Sigmoid colon (tissue), 7 donors: ENCODE measurements around the gene WNT6. TPM values are rescaled to one million over a fixed set of nuclear protein-coding genes. Genes with fewer than 3 reads are reported as not detected.

ENCODE experiments used
- DNase-seq: peaks from one replicate; pipeline ENCODE4 v3.0.0-alpha.2; 2019
- H3K27ac ChIP-seq, 4 donors: fragments of 200-600 bp; sonication (generic); one replicate each; pipeline ENCODE4 v1.5.1; 2016 to 2019; ENCODE audit warnings: mild to moderate bottlenecking in 1 of 4
- H3K27me3 ChIP-seq, 3 donors: fragments of 200-600 bp; sonication (generic); one replicate each; pipeline ENCODE4 v1.5.1; 2019; ENCODE audit warnings: mild to moderate bottlenecking in 1 of 3
- H3K36me3 ChIP-seq, 4 donors: fragments of 200-600 bp; sonication (generic); one replicate each; pipeline ENCODE4 v1.5.1; 2016 to 2019
- H3K4me1 ChIP-seq, 4 donors: fragments of 200-600 bp; sonication (generic); one replicate each; pipeline ENCODE4 v1.5.1; 2017 to 2019
- H3K4me3 ChIP-seq, 4 donors: fragments of 200-600 bp; sonication (generic); one replicate each; pipeline ENCODE4 v1.5.1; 2017 to 2019; ENCODE audit warnings: mild to moderate bottlenecking in 2 of 4, moderate library complexity in 1 of 4
- H3K9me3 ChIP-seq, 4 donors: fragments of 200-600 bp in 3 of 4; sonication (generic) in 3 of 4; one replicate each; pipeline versions ENCODE4 v1.5.1 to v1.6.1; 2013 to 2019
- CTCF ChIP-seq, 4 experiments: fragments of 450-650 bp in 3 of 4; fragments of 200-600 bp in 1 of 4; IDR thresholded peaks; one replicate each; pipeline ENCODE4 v1.5.1; 2016 to 2019; ENCODE audit warnings: antibody characterized with exemption in 4 of 4, mild to moderate bottlenecking in 3 of 4, moderate library complexity in 2 of 4
- EP300 ChIP-seq, 4 donors: sonication (generic); formaldehyde crosslinking; IDR thresholded peaks; one replicate each; pipeline ENCODE4 v1.6.1; 2017; ENCODE audit warnings: antibody characterized with exemption in 4 of 4
- POLR2A ChIP-seq, 2 donors: fragments of 450-650 bp; IDR thresholded peaks; one replicate each; pipeline ENCODE4 v1.6.1; 2016; ENCODE audit warnings: antibody characterized with exemption in 2 of 2, mild to moderate bottlenecking in 2 of 2, moderate library complexity in 2 of 2
- POLR2AphosphoS5 ChIP-seq, 4 donors: sonication (generic); formaldehyde crosslinking; IDR thresholded peaks; one replicate each; pipeline ENCODE4 v1.6.1; 2017; ENCODE audit warnings: antibody characterized with exemption in 4 of 4
- WGBS, 2 donors: extraction: QIAGEN DNeasy Blood & Tissue Kit; methylation state at CpG; one replicate each; pipeline ENCODE4 v1.1.7; 2013; 5-methylcytosine and 5-hydroxymethylcytosine counted together
- intact Hi-C: fragments of 100-400 bp; cut with DNase I; formaldehyde crosslinking; loops from one replicate; pipeline ENCODE4 v1.15.1; 2023
- polyA plus RNA-seq, 3 donors: library from polyadenylated mRNA; stranded (reverse); fragments of 200-250 nt; gene quantifications; one replicate each; pipeline ENCODE4 v1.2.3, GENCODE V29; 2013
- total RNA-seq, 4 donors: library from RNA; depleted of rRNA; stranded (reverse); fragments of >200 nt; gene quantifications; one replicate each; pipeline ENCODE4 v1.1.0, GENCODE V29; 2016
- donor health status: healthy with polysubstance abuse.
- donor health status: Bipolar disorder and iron deficiency.
- donor health status: healthy.

The WNT6 gene
- total and polyA plus RNA-seq, 7 donors = 1.5 to 3.9 (median 2.9) TPM; not detected in 2

GRCh38 chr2:218882866-218883366 lies 23.3 kb downstream of the WNT6 start:
- H3K4me3 ChIP-seq = peak overlapping the region in 1 of 4 donors; percentile 54

GRCh38 chr2:218883491-218884490 lies 24.2 kb downstream of the WNT6 start:
- Histone ChIP-seq H3K27me3 (peaks cover 31 to 58% (median 53%) of the 10 kb centered on the region in 3 donors), H3K27ac (peak overlapping the region in 1 of 4 donors; percentile 26), H3K9me3 (no peaks in the 10 kb centered on the region), H3K36me3 (no peaks in the 10 kb centered on the region), H3K4me1 (peaks cover 0 to 30% (median 27%) of the 10 kb centered on the region in 4 donors), H3K4me3 (peak overlapping the region in 3 of 4 donors; percentile 40 to 54 (median 49))
- intact Hi-C loops = no loop called here
- 4 to 7% methylated on average over 89 of the region's 89 CpGs for WGBS, 2 donors
- TF ChIP-seq POLR2AphosphoS5 (IDR thresholded peaks at IDR 0.05) (no peak), POLR2A (IDR thresholded peaks at IDR 0.05) (no peak), EP300 (IDR thresholded peaks at IDR 0.05) (no peak), CTCF (IDR thresholded peaks at IDR 0.05) (no peak)
- DNase-seq = no peak

More at GRCh38 chr2:218882866-218883366, 23.3 kb downstream of the WNT6 start:
- intact Hi-C loops = no loop called here
- Histone ChIP-seq H3K36me3 (no peaks in the 10 kb centered on the region), H3K9me3 (no peaks in the 10 kb centered on the region), H3K27me3 (peaks cover 34 to 67% (median 61%) of the 10 kb centered on the region in 3 donors), H3K27ac (no peak overlapping the region), H3K4me1 (peaks cover 0 to 30% (median 27%) of the 10 kb centered on the region in 4 donors)
- 55 to 74% methylated on average over 4 of the region's 4 CpGs for WGBS, 2 donors
- TF ChIP-seq POLR2A (IDR thresholded peaks at IDR 0.05) (no peak), CTCF (IDR thresholded peaks at IDR 0.05) (no peak), POLR2AphosphoS5 (IDR thresholded peaks at IDR 0.05) (no peak), EP300 (IDR thresholded peaks at IDR 0.05) (no peak)
- no peak for DNase-seq

GRCh38 chr2:218884519-218884918 lies 24.9 kb downstream of the WNT6 start:
- 93 to 94% methylated on average over 2 of the region's 2 CpGs for WGBS, 2 donors
- DNase-seq = no peak
- intact Hi-C loops = no loop called here

More at GRCh38 chr2:218884519-218884918, 24.9 kb downstream of the WNT6 start:
- Histone ChIP-seq H3K27ac (no peak overlapping the region), H3K9me3 (no peaks in the 10 kb centered on the region), H3K4me3 (no peak overlapping the region), H3K4me1 (peaks cover 0 to 30% (median 26%) of the 10 kb centered on the region in 4 donors), H3K27me3 (peaks cover 25 to 51% (median 45%) of the 10 kb centered on the region in 3 donors), H3K36me3 (no peaks in the 10 kb centered on the region)
- TF ChIP-seq CTCF (IDR thresholded peaks at IDR 0.05) = no peak
- TF ChIP-seq EP300 (IDR thresholded peaks at IDR 0.05) = no peak
- no peak for TF ChIP-seq POLR2A (IDR thresholded peaks at IDR 0.05)
- no peak for TF ChIP-seq POLR2AphosphoS5 (IDR thresholded peaks at IDR 0.05)
